HAP-1 (cell line): ENCODE measurements around the gene CAMK2B.

Experiments used
- DNase-seq, 2 experiments: peaks; one replicate each; pipeline ENCODE4 v3.0.0-alpha.2; 2016 to 2020; ENCODE audit warnings: low spot score in 2 of 2
- H3K27me3 ChIP-seq: fragments of 250-450 bp; sonication (Bioruptor Pico); 2 replicates; pipeline ENCODE4 v1.5.1; 2020; ENCODE audit warnings: low read depth, mild to moderate bottlenecking, moderate library complexity
- H3K36me3 ChIP-seq: fragments of 250-450 bp; sonication (Bioruptor Pico); replicated peaks from 2 replicates; pipeline ENCODE4 v1.5.1; 2020; ENCODE audit warnings: mild to moderate bottlenecking
- H3K4me1 ChIP-seq: fragments of 250-450 bp; sonication (Bioruptor Pico); 2 replicates; pipeline ENCODE4 v1.5.1; 2020; ENCODE audit warnings: mild to moderate bottlenecking
- H3K4me3 ChIP-seq: fragments of 250-450 bp; sonication (Bioruptor Pico); 2 replicates; pipeline ENCODE4 v1.5.1; 2020; ENCODE audit warnings: mild to moderate bottlenecking, moderate library complexity
- H3K9me3 ChIP-seq: fragments of 250-450 bp; sonication (Bioruptor Pico); 2 replicates; pipeline ENCODE4 v1.5.1; 2020; ENCODE audit warnings: mild to moderate bottlenecking, moderate library complexity
- in situ Hi-C: fragments of 300-500 bp; cut with MboI; formaldehyde crosslinking; loops from 3 replicates; pipeline ENCODE4 v1.14.3; 2020; ENCODE audit warnings: low sequenced_read_pairs, inconsistent platforms, mixed read lengths

The CAMK2B gene

DNA sequence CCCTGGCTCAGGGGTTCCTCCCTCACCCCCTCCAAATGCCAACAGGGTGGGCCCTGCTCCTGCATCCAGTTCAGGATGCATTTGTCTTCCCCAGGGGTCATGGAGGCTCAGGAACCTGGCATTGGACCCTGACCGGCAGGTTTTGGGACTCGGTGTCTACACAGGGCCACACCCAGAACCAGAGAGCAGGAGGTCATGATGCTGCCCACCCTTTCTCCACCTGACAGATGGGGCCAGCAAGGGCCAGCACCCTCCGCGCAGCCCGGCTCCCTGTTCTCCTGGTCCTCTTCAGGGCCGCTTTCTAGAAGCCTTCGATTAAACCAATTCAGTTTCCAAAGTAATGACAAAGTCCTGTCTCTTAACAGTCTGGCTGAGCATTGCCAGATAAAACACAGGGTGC lies 50.2 kb downstream of the CAMK2B start:
- Histone ChIP-seq H3K4me1 (no peaks in the 10 kb centered on the region), H3K36me3 (no peaks in the 10 kb centered on the region), H3K9me3 (no peaks in the 10 kb centered on the region), H3K4me3 (no peak overlapping the region), H3K27me3 (no peaks in the 10 kb centered on the region)
- DNase-seq = no peak
- in situ Hi-C loops = no loop called here

DNA sequence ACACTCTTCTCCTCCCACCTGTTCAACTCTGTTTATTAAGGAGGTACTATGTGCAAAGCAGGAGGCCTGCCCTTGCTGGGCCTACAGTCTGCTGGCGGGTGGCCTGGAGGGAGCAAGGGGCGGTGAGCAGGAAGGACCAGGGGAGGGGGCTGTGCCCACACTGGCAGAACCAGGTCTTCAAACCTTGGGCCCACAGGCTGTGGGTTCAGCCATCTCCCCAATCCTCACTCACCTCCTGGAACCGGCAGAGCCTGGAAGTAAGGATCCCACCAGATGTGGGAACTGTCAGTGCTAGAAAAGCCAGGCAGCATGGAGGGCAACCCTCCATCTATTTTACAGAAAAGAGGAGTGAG lies 50.8 kb downstream of the CAMK2B start:
- Histone ChIP-seq H3K4me1 (no peaks in the 10 kb centered on the region), H3K36me3 (no peaks in the 10 kb centered on the region), H3K4me3 (no peak overlapping the region), H3K9me3 (no peaks in the 10 kb centered on the region), H3K27me3 (no peaks in the 10 kb centered on the region)
- no peak for DNase-seq
- in situ Hi-C loops = no loop called here

DNA sequence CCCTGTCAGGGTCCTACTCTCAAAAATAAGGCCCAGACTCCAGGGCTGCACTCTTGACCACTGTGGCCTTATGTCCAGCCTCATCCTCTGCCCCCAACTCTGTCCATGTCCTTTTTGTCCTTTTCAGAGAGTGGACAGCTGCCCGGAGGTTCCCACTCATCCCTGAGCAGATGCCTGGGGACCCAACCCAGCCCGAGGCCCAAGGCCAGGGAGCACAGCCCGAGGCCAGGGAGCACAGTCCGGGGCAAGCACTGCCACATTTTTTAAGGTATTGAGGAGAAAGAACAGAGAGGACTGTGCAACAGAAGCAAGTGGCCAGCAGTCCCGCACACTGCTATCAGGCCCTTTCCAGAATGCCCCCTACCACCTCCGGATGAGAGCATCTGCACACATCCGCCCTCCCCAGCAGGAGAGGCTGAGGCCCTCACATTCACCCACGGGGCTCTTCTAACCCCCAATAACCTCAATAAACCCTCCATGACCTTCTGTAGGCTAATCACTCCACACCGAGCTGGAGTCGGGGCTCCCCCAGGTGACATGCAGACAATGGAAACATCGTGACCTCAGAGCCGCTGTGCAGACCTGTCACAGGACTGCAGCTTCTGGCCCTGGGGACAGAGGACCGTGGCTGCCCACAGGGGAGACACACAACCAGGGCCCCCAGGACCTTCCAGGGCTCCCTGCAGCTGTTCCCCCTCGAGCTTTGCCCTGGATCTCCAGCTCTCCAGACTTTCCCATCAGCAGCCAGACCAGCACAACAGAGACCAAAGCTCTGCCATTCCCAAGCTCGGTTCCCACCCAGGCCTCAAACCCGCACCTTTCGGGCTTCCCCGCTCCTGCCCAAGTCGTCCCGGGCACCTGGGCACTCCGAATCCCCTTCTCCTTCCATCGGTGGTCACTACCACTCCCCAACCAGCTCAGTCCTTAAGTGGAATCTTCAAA lies 51.4 kb downstream of the CAMK2B start:
- Histone ChIP-seq H3K4me3 (no peak overlapping the region), H3K4me1 (no peaks in the 10 kb centered on the region), H3K36me3 (no peaks in the 10 kb centered on the region), H3K9me3 (no peaks in the 10 kb centered on the region), H3K27me3 (no peaks in the 10 kb centered on the region)
- DNase-seq = no peak
- in situ Hi-C loops = no loop called here

DNA sequence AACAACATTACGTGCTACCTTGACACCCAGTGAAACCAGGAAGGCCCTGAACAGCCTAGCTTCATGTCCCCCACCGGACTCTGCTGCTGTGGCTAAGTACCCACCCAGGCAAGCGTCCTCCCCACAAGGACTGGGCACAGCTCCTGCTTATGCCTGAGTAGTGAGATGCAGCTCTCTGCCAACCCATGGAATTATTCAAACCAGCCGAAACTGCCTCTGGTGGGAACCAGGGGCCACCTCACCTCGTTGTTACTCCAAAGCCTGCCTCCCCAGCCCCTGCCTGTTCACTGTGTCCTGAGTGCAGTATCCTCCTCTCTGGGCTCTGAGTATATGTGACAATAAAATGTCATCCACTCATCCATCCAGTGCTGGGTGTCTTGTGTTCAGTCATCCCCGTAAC lies 52.4 kb downstream of the CAMK2B start:
- Histone ChIP-seq H3K9me3 (no peaks in the 10 kb centered on the region), H3K36me3 (no peaks in the 10 kb centered on the region), H3K27me3 (peaks cover 5% of the 10 kb centered on the region), H3K4me3 (no peak overlapping the region), H3K4me1 (no peaks in the 10 kb centered on the region)
- in situ Hi-C loops = no loop called here
- DNase-seq = no peak

DNA sequence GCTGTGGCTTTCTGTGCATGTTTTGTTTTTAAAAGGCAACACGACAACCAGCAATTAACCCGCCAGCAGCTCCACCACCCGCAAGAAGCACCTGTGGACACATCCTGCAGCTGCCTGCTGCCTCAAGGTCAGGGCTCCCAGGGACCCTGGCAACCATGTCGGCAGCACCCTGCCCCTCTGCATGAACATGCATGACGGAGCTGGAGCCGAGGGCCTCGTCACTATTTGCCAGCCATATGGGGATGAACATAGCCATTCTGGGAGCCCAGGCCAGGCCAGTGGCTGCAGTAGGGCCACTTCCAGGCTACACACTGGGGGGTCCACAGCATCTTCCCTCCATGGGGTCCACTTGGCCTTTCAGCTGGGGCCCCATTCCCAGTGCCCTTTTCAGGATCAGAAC lies 52.9 kb downstream of the CAMK2B start:
- no peaks in the 10 kb centered on the region for H3K9me3 ChIP-seq
- no peaks in the 10 kb centered on the region for H3K4me1 ChIP-seq
- in situ Hi-C loops = no loop called here
- H3K4me3 ChIP-seq = no peak overlapping the region
- DNase-seq = no peak
- H3K36me3 ChIP-seq = no peaks in the 10 kb centered on the region
- H3K27me3 ChIP-seq = peaks cover 10% of the 10 kb centered on the region

DNA sequence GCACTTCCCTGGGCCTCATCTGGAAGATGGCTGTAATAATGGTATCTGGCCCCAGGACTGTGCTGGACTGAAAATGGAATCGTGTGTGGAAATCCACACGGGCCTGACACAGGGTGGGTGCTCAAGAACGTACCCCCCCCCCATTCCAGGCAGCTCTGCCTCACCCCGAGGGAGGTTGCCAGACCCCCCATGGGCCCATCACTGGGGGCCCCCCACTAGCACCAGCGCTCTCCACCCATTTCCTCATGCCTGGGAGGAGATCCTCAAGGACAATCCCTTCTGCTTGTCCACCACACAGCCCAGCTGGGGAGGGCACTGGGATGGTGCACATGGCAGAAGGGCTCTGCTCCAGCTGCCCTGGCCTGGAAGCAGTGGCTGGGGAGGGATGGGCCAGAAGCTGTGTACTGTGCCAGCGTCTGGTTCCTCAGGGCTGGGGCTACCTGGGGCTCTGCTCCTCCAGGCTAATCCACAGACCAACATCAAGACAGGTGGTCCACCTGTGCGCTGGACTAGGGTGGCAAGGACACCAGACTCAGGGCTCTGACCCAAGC lies 55.4 kb downstream of the CAMK2B start:
- no peak for DNase-seq
- Histone ChIP-seq H3K27me3 (peaks cover 32% of the 10 kb centered on the region), H3K4me3 (no peak overlapping the region), H3K36me3 (no peaks in the 10 kb centered on the region), H3K9me3 (no peaks in the 10 kb centered on the region), H3K4me1 (no peaks in the 10 kb centered on the region)
- in situ Hi-C loops = no loop called here

DNA sequence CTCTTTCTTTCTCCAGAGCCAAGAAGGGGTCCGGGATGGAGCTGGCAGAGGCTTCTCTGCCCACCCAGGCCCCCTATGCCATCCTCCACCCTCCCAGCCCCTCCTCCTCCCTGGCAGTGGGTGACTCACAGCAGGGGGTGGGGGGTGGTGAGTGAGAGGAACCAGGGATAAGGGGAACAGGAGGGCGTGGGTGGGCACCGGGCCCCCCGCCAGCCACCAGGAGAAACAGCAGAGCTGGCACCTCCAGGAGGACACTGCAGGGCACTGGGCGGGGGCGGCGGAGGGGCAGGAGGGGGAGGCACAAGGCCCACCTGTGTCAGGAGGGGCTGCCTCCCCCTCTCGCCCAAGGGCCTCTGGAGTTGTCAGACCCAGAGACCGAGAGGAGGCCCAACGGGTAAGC lies 56.0 kb downstream of the CAMK2B start:
- Histone ChIP-seq H3K27me3 (peaks cover 36% of the 10 kb centered on the region), H3K36me3 (no peaks in the 10 kb centered on the region)

DNA sequence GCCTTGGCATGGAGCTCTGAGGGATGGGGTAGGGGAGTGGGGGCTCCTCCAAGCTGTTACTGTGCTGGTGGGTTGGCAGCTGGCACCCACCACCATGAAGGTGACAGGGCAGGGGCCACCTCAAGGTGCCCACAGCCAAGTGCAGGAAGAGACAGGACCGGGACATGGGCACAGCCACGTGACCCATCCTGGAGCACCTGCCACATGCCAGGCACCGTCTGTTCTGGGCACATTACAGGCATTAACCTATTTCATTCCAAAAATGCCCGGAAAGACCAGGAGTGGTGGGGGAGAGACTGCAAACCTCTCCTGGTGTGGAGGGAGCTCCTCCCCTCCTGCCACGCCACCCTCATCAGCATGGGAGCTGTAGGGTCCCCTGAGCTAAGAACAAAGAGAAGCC lies 56.7 kb downstream of the CAMK2B start:
- in situ Hi-C loops = no loop called here
- Histone ChIP-seq H3K36me3 (no peaks in the 10 kb centered on the region), H3K9me3 (no peaks in the 10 kb centered on the region), H3K4me1 (no peaks in the 10 kb centered on the region), H3K4me3 (no peak overlapping the region), H3K27me3 (peaks cover 43% of the 10 kb centered on the region)
- no peak for DNase-seq

More for the DNA sequence above, 56.0 kb downstream of the CAMK2B start:
- Histone ChIP-seq H3K4me1 (no peaks in the 10 kb centered on the region), H3K4me3 (no peak overlapping the region), H3K9me3 (no peaks in the 10 kb centered on the region)
- DNase-seq = no peak
- in situ Hi-C loops = no loop called here

DNA sequence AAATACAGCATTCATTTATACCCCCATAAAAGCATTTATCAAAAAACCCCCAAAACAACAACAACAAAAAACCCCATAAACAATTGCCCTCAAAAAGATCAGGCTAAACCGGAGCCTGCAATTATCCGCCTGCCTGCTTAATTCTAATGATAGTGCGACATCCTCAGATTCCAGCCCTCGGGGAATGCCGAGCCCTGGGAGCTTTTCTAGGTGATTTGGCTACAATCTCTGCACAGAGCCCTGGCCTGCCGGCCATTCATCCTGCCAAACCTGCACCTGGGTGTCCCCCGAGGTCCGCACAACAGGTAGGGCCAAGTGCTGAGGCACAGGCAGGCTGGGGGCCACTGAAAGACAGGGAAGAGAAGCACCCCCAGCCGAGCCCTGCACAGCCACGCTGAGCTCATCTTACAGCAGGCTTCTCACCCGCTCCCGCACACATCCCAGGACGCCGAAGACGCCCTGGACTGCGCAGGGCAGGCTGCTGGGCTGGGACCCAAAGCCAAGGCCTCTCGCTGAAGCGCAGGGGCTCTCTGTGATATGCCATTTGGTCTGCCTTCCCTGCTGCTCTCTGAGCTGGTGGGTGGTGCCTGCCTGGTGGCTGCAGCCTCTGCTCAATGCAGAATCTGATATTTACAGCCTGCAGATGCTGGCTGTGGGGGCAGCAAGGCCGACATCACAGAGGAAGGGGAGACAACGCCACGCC lies 57.5 kb downstream of the CAMK2B start:
- Histone ChIP-seq H3K9me3 (no peaks in the 10 kb centered on the region), H3K36me3 (no peaks in the 10 kb centered on the region), H3K27me3 (peaks cover 45% of the 10 kb centered on the region), H3K4me3 (no peak overlapping the region), H3K4me1 (no peaks in the 10 kb centered on the region)
- no peak for DNase-seq
- in situ Hi-C loops = no loop called here

DNA sequence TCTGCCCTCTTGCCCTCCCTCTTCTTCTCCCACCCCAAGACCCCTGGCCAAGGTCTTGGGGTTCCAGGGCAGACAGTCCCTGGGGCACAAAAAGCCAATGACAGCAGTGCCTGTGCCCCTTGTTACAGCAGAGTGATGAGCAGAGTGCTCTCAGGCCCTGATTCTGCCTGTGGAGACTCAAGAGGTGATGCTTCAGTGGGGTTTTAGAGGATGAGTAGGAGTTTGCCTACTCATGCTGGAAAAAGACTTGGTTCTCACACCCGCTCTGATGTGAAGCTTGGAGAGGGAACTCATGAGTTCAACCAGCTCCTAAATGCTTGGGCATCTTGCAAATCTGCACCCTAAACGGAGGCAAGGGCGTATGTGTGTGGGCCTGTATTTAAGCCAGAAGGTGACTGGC lies 58.2 kb downstream of the CAMK2B start:
- Histone ChIP-seq H3K27me3 (peaks cover 45% of the 10 kb centered on the region), H3K4me3 (no peak overlapping the region), H3K4me1 (no peaks in the 10 kb centered on the region), H3K9me3 (no peaks in the 10 kb centered on the region), H3K36me3 (no peaks in the 10 kb centered on the region)
- in situ Hi-C loops = no loop called here
- DNase-seq = no peak

DNA sequence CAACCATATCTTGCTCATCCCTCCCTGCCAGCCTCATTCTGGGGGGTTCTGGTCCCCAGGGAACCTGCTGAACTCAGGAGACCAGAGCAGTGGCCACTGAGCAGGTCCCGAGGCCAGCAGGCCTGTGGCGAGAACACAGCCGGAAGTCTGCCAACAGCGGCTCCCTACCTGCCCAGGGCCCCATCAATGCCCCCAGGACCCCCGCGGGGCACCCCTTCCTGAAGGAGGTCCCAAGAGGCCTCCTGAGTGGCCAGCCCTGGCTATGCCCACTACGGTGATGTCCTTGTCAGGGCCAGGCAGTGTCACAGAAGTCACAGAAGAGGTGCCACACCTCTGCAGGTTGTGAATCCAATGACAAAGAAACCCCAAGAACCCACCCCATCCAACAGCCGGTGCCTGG lies 58.9 kb downstream of the CAMK2B start:
- Histone ChIP-seq H3K4me3 (no peak overlapping the region), H3K27me3 (peaks cover 45% of the 10 kb centered on the region), H3K9me3 (no peaks in the 10 kb centered on the region), H3K36me3 (no peaks in the 10 kb centered on the region), H3K4me1 (no peaks in the 10 kb centered on the region)
- in situ Hi-C loops = no loop called here
- DNase-seq = no peak

DNA sequence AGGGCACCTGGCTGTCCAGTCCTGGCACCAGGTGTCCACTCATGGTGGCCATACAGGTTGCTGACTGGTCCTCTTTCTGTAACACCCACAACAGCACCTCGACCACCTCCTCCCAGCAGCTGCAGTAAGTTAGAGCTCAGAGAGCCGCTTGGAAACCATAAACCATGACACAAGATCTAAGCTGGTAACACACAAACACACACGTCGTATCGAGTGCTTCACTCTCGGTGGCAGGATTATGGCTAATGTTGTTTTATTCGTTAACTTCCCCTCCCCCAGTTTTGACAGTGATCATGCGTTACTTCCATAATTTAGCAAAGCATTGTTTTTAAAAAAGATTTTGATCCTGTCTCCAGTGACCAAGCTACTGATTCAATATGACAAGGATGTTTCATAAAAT lies 59.7 kb downstream of the CAMK2B start:
- in situ Hi-C loops = no loop called here
- Histone ChIP-seq H3K27me3 (peaks cover 45% of the 10 kb centered on the region), H3K4me1 (no peaks in the 10 kb centered on the region), H3K9me3 (no peaks in the 10 kb centered on the region), H3K36me3 (no peaks in the 10 kb centered on the region), H3K4me3 (no peak overlapping the region)
- no peak for DNase-seq

DNA sequence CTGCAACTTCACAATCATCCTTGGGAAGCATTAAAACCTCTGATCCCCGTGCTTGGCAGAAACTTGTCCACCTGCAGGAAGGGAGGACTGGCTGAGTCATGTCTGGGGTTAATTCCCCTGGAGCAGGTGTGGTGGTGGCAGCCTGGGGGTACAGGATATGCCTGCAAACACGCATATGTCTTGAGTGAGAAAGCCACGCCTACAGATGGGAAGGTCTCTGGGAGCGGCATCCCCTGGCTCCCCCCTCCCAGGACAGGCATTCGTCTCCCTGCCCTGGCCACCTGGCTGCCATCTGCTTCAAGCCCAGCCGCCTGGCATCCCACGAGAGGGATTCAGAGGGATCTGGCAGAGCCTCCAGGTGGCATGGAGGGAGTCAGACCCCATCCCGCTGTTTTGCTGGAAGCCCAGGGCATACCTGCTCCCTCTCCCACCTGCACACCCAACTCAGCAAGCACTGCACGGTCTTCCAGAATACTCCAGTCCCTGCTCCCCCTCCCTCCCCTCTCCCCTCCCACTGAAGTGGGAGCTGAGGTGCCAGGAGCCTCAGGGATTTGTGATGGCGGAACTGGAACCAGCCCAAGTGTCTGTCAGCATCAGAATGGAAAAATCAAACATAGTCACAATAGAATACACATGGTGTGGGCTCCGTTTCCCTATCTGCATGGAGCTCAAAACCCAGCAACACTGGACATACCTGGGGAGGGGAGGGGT lies 61.0 kb downstream of the CAMK2B start:
- no peaks in the 10 kb centered on the region for H3K4me1 ChIP-seq
- no peak for DNase-seq

More for the DNA sequence above, 61.0 kb downstream of the CAMK2B start:
- in situ Hi-C loops = no loop called here
- H3K9me3 ChIP-seq = no peaks in the 10 kb centered on the region
- H3K27me3 ChIP-seq = peaks cover 45% of the 10 kb centered on the region
- no peaks in the 10 kb centered on the region for H3K36me3 ChIP-seq
- no peak overlapping the region for H3K4me3 ChIP-seq
